Stomach (tissue), 9 donors: Measurements from ENCODE around the gene NCAM1. TPM values are rescaled to one million over a fixed set of nuclear protein-coding genes. Genes with fewer than 3 reads are reported as not detected.

Source experiments
- DNase-seq, 2 donors: peaks; one replicate each; pipeline versions ENCODE4 v3.0.0 to v3.0.0-alpha.2; 2013 to 2019
- H3K27ac ChIP-seq, 5 donors: fragments of 200-600 bp in 4 of 5; sonication (generic) in 4 of 5; one replicate each; pipeline ENCODE4 v1.5.1; 2013 to 2019; ENCODE audit warnings: mild to moderate bottlenecking in 1 of 5, moderate library complexity in 1 of 5
- H3K27me3 ChIP-seq, 3 donors: fragments of 200-600 bp; sonication (generic); one replicate each; pipeline ENCODE4 v1.5.1; 2017 to 2019; ENCODE audit warnings: mixed run types in 1 of 3
- H3K36me3 ChIP-seq, 4 donors: fragments of 200-600 bp; sonication (generic); 1 replicate in 3 of 4; 2 replicates in 1 of 4; pipeline ENCODE4 v1.5.1; 2016 to 2019
- H3K4me1 ChIP-seq, 4 donors: fragments of 200-600 bp; sonication (generic); one replicate each; pipeline ENCODE4 v1.5.1; 2016 to 2019
- H3K4me3 ChIP-seq, 4 donors: fragments of 200-600 bp; sonication (generic) in 3 of 4; one replicate each; pipeline ENCODE4 v1.5.1; 2016 to 2019; ENCODE audit warnings: mild to moderate bottlenecking in 1 of 4
- H3K9me3 ChIP-seq, 4 donors: fragments of 200-600 bp; sonication (generic); one replicate each; pipeline ENCODE4 v1.5.1; 2016 to 2019
- EP300 ChIP-seq: sonication (generic); formaldehyde crosslinking; IDR thresholded peaks from one replicate; pipeline ENCODE4 v1.6.1; 2017; ENCODE audit warnings: antibody characterized with exemption
- POLR2A ChIP-seq, 4 donors: fragments of 450-650 bp; IDR thresholded peaks; one replicate each; pipeline ENCODE4 v1.6.1; 2016; ENCODE audit warnings: antibody characterized with exemption in 4 of 4, control low read depth in 2 of 4, mild to moderate bottlenecking in 1 of 4, moderate library complexity in 1 of 4
- POLR2AphosphoS5 ChIP-seq, 3 donors: sonication (generic); formaldehyde crosslinking; IDR thresholded peaks; one replicate each; pipeline ENCODE4 v1.6.1; 2016; ENCODE audit warnings: antibody characterized with exemption in 3 of 3
- WGBS, 5 donors: extraction: QIAGEN DNeasy Blood & Tissue Kit in 3 of 5; methylation state at CpG; one replicate each; pipeline versions ENCODE4 v1.1.5 to v1.1.7; 2013 to 2018; 5-methylcytosine and 5-hydroxymethylcytosine counted together
- intact Hi-C: fragments of 100-400 bp; cut with DNase I; formaldehyde crosslinking; loops from one replicate; pipeline ENCODE4 v1.15.1; 2023; ENCODE audit warnings: low total_unique reads
- polyA plus RNA-seq, 3 donors: library from polyadenylated mRNA; stranded (reverse); fragments of 200-250 nt; gene quantifications; one replicate each; pipeline ENCODE4 v1.2.3, GENCODE V29; 2013
- total RNA-seq, 5 donors: library from RNA; depleted of rRNA; stranded (reverse); fragments of >200 nt; gene quantifications; one replicate each; pipeline versions ENCODE4 v1.1.0 to v1.2.3, GENCODE V29; 2014 to 2016
- TF ChIP-seq, protein P1 (sequence below), 7 experiments: fragments of 450-650 bp in 4 of 7; fragments of 200-600 bp in 3 of 7; sonication (generic) in 3 of 7; IDR thresholded peaks; one replicate each; pipeline ENCODE4 v1.5.1; 2016 to 2019; ENCODE audit warnings: antibody characterized with exemption in 7 of 7, control low read depth in 2 of 7, mild to moderate bottlenecking in 1 of 7
- donor health status: healthy with polysubstance abuse.
- donor health status: Bipolar disorder and iron deficiency.
- donor health status: healthy.

Gene NCAM1
- total and polyA plus RNA-seq, 8 donors = 5.7 to 84.8 (median 28.9) TPM

GRCh38 chr11:113103932-113104690, 142.9 kb downstream of the NCAM1 start:
- peak overlapping the region in 3 of 5 donors; percentile 56 to 68 (median 56) for H3K27ac ChIP-seq
- no peaks in the 10 kb centered on the region for H3K36me3 ChIP-seq
- no peaks in the 10 kb centered on the region for H3K9me3 ChIP-seq
- TF ChIP-seq POLR2AphosphoS5 (IDR thresholded peaks at IDR 0.05) = no peak
- TF ChIP-seq, protein P1, sequence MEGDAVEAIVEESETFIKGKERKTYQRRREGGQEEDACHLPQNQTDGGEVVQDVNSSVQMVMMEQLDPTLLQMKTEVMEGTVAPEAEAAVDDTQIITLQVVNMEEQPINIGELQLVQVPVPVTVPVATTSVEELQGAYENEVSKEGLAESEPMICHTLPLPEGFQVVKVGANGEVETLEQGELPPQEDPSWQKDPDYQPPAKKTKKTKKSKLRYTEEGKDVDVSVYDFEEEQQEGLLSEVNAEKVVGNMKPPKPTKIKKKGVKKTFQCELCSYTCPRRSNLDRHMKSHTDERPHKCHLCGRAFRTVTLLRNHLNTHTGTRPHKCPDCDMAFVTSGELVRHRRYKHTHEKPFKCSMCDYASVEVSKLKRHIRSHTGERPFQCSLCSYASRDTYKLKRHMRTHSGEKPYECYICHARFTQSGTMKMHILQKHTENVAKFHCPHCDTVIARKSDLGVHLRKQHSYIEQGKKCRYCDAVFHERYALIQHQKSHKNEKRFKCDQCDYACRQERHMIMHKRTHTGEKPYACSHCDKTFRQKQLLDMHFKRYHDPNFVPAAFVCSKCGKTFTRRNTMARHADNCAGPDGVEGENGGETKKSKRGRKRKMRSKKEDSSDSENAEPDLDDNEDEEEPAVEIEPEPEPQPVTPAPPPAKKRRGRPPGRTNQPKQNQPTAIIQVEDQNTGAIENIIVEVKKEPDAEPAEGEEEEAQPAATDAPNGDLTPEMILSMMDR (IDR thresholded peaks at IDR 0.05) = no peak
- no peak for TF ChIP-seq POLR2A (IDR thresholded peaks at IDR 0.05)
- TF ChIP-seq EP300 = no peak
- WGBS, 5 donors = 37 to 50% (median 47%) methylated on average over 9 of the region's 9 CpGs
- no peaks in the 10 kb centered on the region for H3K27me3 ChIP-seq
- no peak overlapping the region for H3K4me3 ChIP-seq
- intact Hi-C loops = no loop called here
- H3K4me1 ChIP-seq = peaks cover 0 to 26% (median 10%) of the 10 kb centered on the region in 4 donors
- no peak for DNase-seq

DNA sequence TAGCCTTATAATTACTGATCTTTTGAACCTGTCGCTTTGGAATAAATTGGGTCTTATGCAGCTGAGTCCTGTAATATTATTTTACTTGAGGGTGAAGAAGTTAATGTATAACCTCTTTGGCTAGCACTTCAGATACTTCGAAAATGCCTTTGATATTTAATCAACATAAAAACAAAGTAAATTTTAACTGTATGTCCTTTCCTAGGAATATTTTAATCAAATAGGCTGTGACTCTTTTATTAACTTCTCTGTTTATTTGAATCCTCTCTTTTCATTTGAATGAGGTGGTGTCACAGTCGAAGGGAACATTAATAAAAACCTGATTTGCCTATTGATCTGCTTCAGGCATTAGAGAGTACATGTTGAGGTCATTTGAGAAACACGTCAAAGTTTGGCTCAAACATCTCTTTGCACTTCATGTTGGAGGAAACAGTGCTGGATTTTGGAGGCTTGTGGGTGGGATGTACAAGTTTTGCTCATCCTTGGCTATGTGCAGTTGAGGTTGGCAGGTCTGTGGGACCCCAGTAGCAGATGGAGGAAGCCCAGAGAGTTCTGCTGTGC, 143.6 kb downstream of the NCAM1 start:
- Histone ChIP-seq H3K9me3 (no peaks in the 10 kb centered on the region), H3K36me3 (no peaks in the 10 kb centered on the region), H3K27me3 (no peaks in the 10 kb centered on the region), H3K4me1 (peaks cover 0 to 26% (median 10%) of the 10 kb centered on the region in 4 donors), H3K4me3 (no peak overlapping the region), H3K27ac (peak overlapping the region in 4 of 5 donors; percentile 26 to 82 (median 56))
- 17 to 42% (median 36%) methylated on average over 4 of the region's 4 CpGs for WGBS, 5 donors
- intact Hi-C loops = no loop called here
- DNase-seq = no peak
- TF ChIP-seq EP300 = no peak
- TF ChIP-seq, protein P1 (IDR thresholded peaks at IDR 0.05) = no peak
- no peak for TF ChIP-seq POLR2AphosphoS5 (IDR thresholded peaks at IDR 0.05)
- TF ChIP-seq POLR2A (IDR thresholded peaks at IDR 0.05) = no peak

DNA sequence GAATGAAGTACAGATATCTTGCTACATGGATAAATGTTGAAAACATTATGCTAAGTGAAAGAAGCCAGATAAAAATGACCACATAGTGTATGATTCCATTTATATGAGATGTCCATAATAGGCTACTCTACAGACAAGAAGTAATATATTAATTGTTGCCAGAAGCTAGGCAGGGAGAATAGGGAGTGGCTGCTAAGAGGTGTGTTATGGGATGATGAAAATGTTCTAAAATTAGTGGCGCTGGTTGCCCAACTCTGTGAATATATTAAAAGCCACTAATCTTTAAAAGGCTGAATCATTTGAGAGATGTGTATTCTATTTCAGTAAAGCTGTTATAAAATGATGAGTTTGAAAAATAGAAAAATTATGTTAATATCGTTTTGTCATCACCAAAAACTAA, 144.4 kb downstream of the NCAM1 start:
- H3K4me3 ChIP-seq = no peak overlapping the region
- H3K27me3 ChIP-seq = no peaks in the 10 kb centered on the region
- H3K9me3 ChIP-seq = no peaks in the 10 kb centered on the region
- H3K4me1 ChIP-seq = peaks cover 0 to 26% (median 13%) of the 10 kb centered on the region in 4 donors
- no peak for TF ChIP-seq POLR2A (IDR thresholded peaks at IDR 0.05)
- no peak for TF ChIP-seq EP300
- TF ChIP-seq POLR2AphosphoS5 (IDR thresholded peaks at IDR 0.05) = no peak
- TF ChIP-seq, protein P1 (IDR thresholded peaks at IDR 0.05) = no peak
- no peak for DNase-seq
- peak overlapping the region in 2 of 5 donors; percentile 56 for H3K27ac ChIP-seq
- H3K36me3 ChIP-seq = no peaks in the 10 kb centered on the region
- WGBS, 5 donors = 75 to 93% (median 84%) methylated on average over 2 of the region's 2 CpGs
- intact Hi-C loops = no loop called here

DNA sequence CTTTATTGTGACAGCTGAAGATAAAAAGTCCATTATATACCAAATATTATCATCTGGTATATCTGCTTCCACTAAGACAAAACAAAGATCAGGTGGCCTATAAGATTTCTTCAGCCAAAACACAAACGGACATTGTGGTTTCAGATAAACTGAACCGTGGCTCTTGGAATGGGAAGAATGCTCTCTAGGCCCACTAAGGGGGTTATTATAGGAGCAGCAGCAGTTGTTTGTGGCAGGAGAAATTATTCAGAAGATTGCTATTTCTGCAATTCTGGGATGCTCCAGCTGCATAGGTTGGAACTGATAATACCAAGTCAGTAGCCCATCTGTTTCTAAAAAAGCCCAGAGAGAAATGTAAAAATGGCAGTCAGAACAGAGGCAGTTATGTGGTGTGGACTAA, 145.3 kb downstream of the NCAM1 start:
- DNase-seq = no peak
- H3K4me3 ChIP-seq = no peak overlapping the region
- no peaks in the 10 kb centered on the region for H3K9me3 ChIP-seq
- H3K27ac ChIP-seq = no peak overlapping the region
- intact Hi-C loops = no loop called here
- H3K27me3 ChIP-seq = no peaks in the 10 kb centered on the region
- peaks cover 0 to 26% (median 13%) of the 10 kb centered on the region in 4 donors for H3K4me1 ChIP-seq
- TF ChIP-seq EP300 (no peak), POLR2AphosphoS5 (IDR thresholded peaks at IDR 0.05) (no peak), POLR2A (IDR thresholded peaks at IDR 0.05) (no peak)
- TF ChIP-seq, protein P1 (IDR thresholded peaks at IDR 0.05) = no peak
- 22 to 48% (median 42%) methylated on average over 2 of the region's 2 CpGs for WGBS, 5 donors
- H3K36me3 ChIP-seq = no peaks in the 10 kb centered on the region
